ENCODE measurements around the gene WWOX. TPM values are rescaled to one million over a fixed set of nuclear protein-coding genes. Genes with fewer than 3 reads are reported as not detected.

Gene WWOX
- total and polyA plus RNA-seq, 7 donors, result 7.1 to 46.8 (median 16.1) TPM

DNA sequence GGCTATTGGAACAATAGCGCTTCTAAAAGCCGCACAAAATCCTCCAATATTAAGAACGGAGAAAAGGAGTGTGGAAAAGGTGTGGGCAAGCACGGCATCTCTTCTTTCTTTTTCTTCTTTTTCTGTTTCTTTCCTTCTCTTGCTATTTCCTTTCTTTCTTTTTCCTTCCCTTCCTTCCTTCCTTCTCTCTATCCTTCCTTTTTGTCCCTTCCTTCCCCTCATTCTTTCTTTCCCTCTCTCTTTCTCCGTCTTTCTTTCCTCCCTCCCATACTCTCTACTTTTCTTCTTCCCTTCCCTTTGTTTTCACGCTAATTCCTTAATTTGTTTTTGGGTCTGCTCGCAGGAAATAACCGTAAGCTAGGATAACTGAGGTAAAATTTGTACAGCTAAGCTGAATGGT is 1022.9 kb downstream of the WWOX start:
- DNase-seq, result no peak
- Histone ChIP-seq H3K36me3 (no peaks in the 10 kb centered on the region), H3K27ac (no peak overlapping the region), H3K27me3 (no peaks in the 10 kb centered on the region), H3K9me3 (no peaks in the 10 kb centered on the region), H3K4me3 (no peak overlapping the region), H3K4me1 (no peaks in the 10 kb centered on the region)
- intact Hi-C loops (cut with DNase I), result no loop called here
- 94 to 97% methylated on average over 8 of the region's 8 CpGs for WGBS, 2 donors
- TF ChIP-seq POLR2A (IDR thresholded peaks at IDR 0.05) (no peak), EP300 (IDR thresholded peaks at IDR 0.05) (no peak), POLR2AphosphoS5 (IDR thresholded peaks at IDR 0.05) (no peak)

DNA sequence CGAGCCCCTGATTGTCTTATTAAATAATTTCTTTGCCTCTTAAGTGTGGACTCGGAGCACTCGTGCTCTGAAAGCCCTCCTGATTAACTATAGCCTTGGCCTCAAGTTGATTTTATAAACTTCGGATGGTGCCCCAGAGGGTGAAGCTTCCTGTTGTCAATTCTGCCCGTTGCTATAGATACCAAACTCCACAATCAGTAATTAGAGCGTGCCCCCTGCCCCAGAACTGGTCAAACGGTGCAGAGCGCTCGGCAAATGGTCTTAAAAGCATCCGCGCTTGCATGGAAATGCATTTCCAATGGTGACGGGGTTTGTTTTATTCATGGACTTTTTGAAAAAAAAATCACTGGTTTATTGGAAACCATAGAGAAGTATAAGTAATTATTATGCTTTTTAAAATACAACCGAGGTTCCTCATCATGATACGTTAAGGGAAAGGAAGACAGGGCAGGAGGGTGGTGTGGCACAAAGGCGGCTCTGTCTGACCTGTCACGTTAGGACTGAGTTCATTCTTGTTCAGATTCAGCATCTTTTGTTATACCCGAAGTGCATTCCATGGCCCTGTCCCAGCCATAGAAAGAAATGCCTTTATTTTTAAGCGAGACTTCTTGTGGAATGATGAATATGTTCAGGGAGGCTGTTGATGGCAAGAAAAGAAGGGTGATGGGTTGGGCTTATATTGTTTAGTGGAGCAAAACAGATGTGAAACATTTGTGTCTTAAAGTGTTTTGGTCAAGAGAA is 1024.7 kb downstream of the WWOX start:
- Histone ChIP-seq H3K27ac (no peak overlapping the region), H3K27me3 (no peaks in the 10 kb centered on the region), H3K36me3 (no peaks in the 10 kb centered on the region), H3K9me3 (no peaks in the 10 kb centered on the region), H3K4me3 (no peak overlapping the region), H3K4me1 (no peaks in the 10 kb centered on the region)
- DNase-seq, result no peak
- TF ChIP-seq, protein P1, sequence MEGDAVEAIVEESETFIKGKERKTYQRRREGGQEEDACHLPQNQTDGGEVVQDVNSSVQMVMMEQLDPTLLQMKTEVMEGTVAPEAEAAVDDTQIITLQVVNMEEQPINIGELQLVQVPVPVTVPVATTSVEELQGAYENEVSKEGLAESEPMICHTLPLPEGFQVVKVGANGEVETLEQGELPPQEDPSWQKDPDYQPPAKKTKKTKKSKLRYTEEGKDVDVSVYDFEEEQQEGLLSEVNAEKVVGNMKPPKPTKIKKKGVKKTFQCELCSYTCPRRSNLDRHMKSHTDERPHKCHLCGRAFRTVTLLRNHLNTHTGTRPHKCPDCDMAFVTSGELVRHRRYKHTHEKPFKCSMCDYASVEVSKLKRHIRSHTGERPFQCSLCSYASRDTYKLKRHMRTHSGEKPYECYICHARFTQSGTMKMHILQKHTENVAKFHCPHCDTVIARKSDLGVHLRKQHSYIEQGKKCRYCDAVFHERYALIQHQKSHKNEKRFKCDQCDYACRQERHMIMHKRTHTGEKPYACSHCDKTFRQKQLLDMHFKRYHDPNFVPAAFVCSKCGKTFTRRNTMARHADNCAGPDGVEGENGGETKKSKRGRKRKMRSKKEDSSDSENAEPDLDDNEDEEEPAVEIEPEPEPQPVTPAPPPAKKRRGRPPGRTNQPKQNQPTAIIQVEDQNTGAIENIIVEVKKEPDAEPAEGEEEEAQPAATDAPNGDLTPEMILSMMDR (IDR thresholded peaks at IDR 0.05), result no peak
- TF ChIP-seq POLR2A (IDR thresholded peaks at IDR 0.05) (no peak), EP300 (IDR thresholded peaks at IDR 0.05) (no peak), POLR2AphosphoS5 (IDR thresholded peaks at IDR 0.05) (no peak)
- 89 to 90% methylated on average over 18 of the region's 18 CpGs for WGBS, 2 donors
- intact Hi-C loops (cut with DNase I), result no loop called here

DNA sequence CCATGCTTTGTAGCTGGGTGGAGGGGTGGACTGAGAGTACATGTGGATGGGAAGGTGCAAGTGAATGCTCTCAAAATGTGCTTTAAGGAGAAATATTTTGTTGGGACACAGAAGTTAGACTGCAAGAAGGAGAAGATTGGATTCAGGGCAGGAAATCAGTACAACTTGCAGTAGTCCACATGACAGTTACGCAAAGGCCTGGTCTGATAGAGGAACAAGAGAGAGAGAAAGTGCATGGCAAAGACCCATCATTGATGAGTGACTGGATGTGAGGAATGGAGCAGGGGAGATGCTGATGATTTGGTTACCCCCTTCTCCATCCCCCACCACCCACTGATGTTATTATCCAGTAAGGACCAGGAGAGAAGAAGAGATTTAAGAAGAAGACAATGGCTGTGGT is 1028.3 kb downstream of the WWOX start:
- no peaks in the 10 kb centered on the region for H3K36me3 ChIP-seq
- no peaks in the 10 kb centered on the region for H3K9me3 ChIP-seq
- no peak for DNase-seq
- no peak overlapping the region for H3K4me3 ChIP-seq
- H3K27me3 ChIP-seq, result no peaks in the 10 kb centered on the region
- H3K27ac ChIP-seq, result no peak overlapping the region
- 92 to 95% methylated on average over 1 of the region's 1 CpG for WGBS, 2 donors
- intact Hi-C loops (cut with DNase I), result no loop called here
- TF ChIP-seq, protein P1 (IDR thresholded peaks at IDR 0.05), result no peak
- TF ChIP-seq POLR2AphosphoS5 (IDR thresholded peaks at IDR 0.05) (no peak), POLR2A (IDR thresholded peaks at IDR 0.05) (no peak)
- H3K4me1 ChIP-seq, result peaks cover 0 to 3% (median 0%) of the 10 kb centered on the region in 4 donors

DNA sequence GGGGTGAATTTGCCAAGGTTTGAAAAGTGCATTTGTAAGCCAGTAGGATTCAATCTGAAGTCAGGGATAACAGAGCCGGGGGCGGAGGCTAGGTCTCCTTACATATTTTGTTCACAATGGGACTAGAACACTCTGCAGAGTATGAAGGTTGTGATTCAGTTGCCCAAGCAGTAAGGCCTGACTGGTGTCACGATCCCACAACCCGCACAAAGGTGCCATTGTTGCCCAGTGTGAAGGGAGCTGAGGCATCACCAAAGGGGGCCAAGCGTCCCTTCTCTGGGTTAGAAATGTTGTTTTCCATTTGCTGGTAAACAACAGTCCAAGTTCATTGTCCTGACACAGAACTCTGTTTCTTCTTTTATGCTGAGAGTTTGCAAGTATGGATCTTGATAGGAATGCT is 1029.3 kb downstream of the WWOX start:
- Histone ChIP-seq H3K9me3 (no peaks in the 10 kb centered on the region), H3K27ac (no peak overlapping the region), H3K36me3 (no peaks in the 10 kb centered on the region), H3K27me3 (no peaks in the 10 kb centered on the region), H3K4me3 (no peak overlapping the region), H3K4me1 (peaks cover 0 to 13% (median 0%) of the 10 kb centered on the region in 4 donors)
- no peak for TF ChIP-seq EP300 (IDR thresholded peaks at IDR 0.05)
- no peak for TF ChIP-seq POLR2A (IDR thresholded peaks at IDR 0.05)
- TF ChIP-seq POLR2AphosphoS5 (IDR thresholded peaks at IDR 0.05), result no peak
- TF ChIP-seq, protein P1 (IDR thresholded peaks at IDR 0.05), result no peak
- intact Hi-C loops (cut with DNase I), result no loop called here
- DNase-seq, result no peak
- WGBS, 2 donors, result 95% methylated on average over 5 of the region's 5 CpGs

DNA sequence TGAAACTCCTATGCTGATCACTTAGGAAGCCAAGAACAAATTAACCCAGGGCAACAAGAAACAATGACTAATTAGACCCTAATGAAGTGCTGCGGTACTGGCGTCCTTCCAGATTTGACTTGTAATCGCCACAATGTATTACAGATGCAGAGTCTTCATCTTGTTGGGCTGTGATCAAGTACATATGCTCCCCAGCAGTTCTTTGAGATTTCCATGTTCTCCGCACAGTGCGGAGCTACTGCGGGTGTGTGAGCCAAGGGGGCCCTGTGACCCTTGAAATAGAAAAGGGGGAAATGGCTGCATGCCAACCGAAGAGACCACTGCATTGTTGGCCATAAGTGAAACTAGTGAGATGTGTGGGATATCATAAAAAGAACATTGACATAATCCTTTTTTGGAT is 1031.2 kb downstream of the WWOX start:
- Histone ChIP-seq H3K27ac (no peak overlapping the region), H3K4me3 (no peak overlapping the region), H3K4me1 (peaks cover 0 to 14% (median 0%) of the 10 kb centered on the region in 4 donors), H3K9me3 (no peaks in the 10 kb centered on the region), H3K36me3 (no peaks in the 10 kb centered on the region), H3K27me3 (no peaks in the 10 kb centered on the region)
- TF ChIP-seq EP300 (IDR thresholded peaks at IDR 0.05) (no peak), POLR2AphosphoS5 (IDR thresholded peaks at IDR 0.05) (no peak)
- intact Hi-C loops (cut with DNase I), result no loop called here
- DNase-seq, result no peak
- WGBS, 2 donors, result 92 to 93% methylated on average over 7 of the region's 7 CpGs
